Inferior parietal cortex (tissue), 1 donor: ENCODE data around the gene BUD31.
"Not testable (repeated sequence)": the region's sequence is repeated elsewhere in the genome, so short reads cannot be mapped to it uniquely, and the experiment has no call there.

Experiments used
- DNase-seq: peaks from one replicate; pipeline ENCODE4 v3.0.0-alpha.2; 2016; ENCODE audit errors: extremely low spot score

BUD31 gene

GRCh38 chr7:99408379-99409191 is at the start of gene BUD31, which contains the start of gene PDAP1:
BUD31 (plus strand) TSS chr7:99408969; CDS start chr7:99411093, 2,124 bp downstream.
PDAP1 (minus strand) TSS chr7:99408597; CDS start chr7:99408548, 49 bp downstream.
- DNase-seq, result peak; percentile 96

GRCh38 chr7:99359465-99360154 is 49.2 kb upstream of the BUD31 start:
- no peak for DNase-seq

- DNase-seq, result no peak
These were observed 46.0 kb upstream of the BUD31 start for GRCh38 chr7:99362801-99363200.

GRCh38 chr7:99363286-99363685 is 45.5 kb upstream of the BUD31 start:
- no peak for DNase-seq

GRCh38 chr7:99365318-99366141 is 43.2 kb upstream of the BUD31 start:
- DNase-seq, result no peak

- DNase-seq, result no peak
These were observed 42.1 kb upstream of the BUD31 start for GRCh38 chr7:99366646-99367045.

- DNase-seq, result no peak
These were observed 39.9 kb upstream of the BUD31 start for GRCh38 chr7:99368750-99369389.

- no peak for DNase-seq
These were observed 38.9 kb upstream of the BUD31 start for GRCh38 chr7:99369767-99370391.

GRCh38 chr7:99371376-99371920 is 37.3 kb upstream of the BUD31 start:
- DNase-seq, result no peak

GRCh38 chr7:99372275-99373090 is 36.3 kb upstream of the BUD31 start:
- no peak for DNase-seq

- DNase-seq, result no peak
These were observed 35.4 kb upstream of the BUD31 start for GRCh38 chr7:99373091-99374066.

- DNase-seq, result no peak
These were observed 34.4 kb upstream of the BUD31 start, which contains the start of gene ARPC1B for GRCh38 chr7:99374111-99375064. ARPC1B (plus strand) TSS chr7:99374730; CDS start chr7:99385715, 10,985 bp downstream.

- DNase-seq, result peak; percentile 38
These were observed 33.5 kb upstream of the BUD31 start for GRCh38 chr7:99375070-99375807.

GRCh38 chr7:99379043-99379577 is 29.7 kb upstream of the BUD31 start:
- no peak for DNase-seq

GRCh38 chr7:99379693-99380031 is 29.1 kb upstream of the BUD31 start:
- DNase-seq, result not testable (repeated sequence)

- DNase-seq, result peak; percentile 55
These were observed 28.5 kb upstream of the BUD31 start for GRCh38 chr7:99380032-99380822.
